WI38 (cell line): ENCODE data around the gene MLH1.

ENCODE experiments used
- H3K4me3 ChIP-seq: 2 replicates; pipeline ENCODE4 v1.5.1; 2011; ENCODE audit warnings: low read depth, mild to moderate bottlenecking, control low read depth, low read length
- CTCF ChIP-seq: IDR thresholded peaks from 2 replicates; pipeline ENCODE4 v1.5.1; 2012; ENCODE audit warnings: low read depth, mild to moderate bottlenecking, control low read depth, low read length

MLH1 gene

GRCh38 chr3:37074178-37074577 is 80.9 kb downstream of the MLH1 start:
- TF ChIP-seq CTCF = no peak
- H3K4me3 ChIP-seq = no peak overlapping the region

- no peak for TF ChIP-seq CTCF
- no peak overlapping the region for H3K4me3 ChIP-seq
Measured at GRCh38 chr3:37075955-37076354, 82.6 kb downstream of the MLH1 start.

GRCh38 chr3:37082317-37082716 is 89.0 kb downstream of the MLH1 start:
- H3K4me3 ChIP-seq = no peak overlapping the region
- no peak for TF ChIP-seq CTCF

- H3K4me3 ChIP-seq = no peak overlapping the region
- no peak for TF ChIP-seq CTCF
Measured at GRCh38 chr3:37086918-37087317, 93.6 kb downstream of the MLH1 start.

GRCh38 chr3:37087870-37088269 is 94.6 kb downstream of the MLH1 start:
- TF ChIP-seq CTCF = no peak
- H3K4me3 ChIP-seq = no peak overlapping the region

- no peak overlapping the region for H3K4me3 ChIP-seq
- TF ChIP-seq CTCF = no peak
Measured at GRCh38 chr3:37092484-37092883, 99.2 kb downstream of the MLH1 start.

GRCh38 chr3:37093481-37093880 is 100.2 kb downstream of the MLH1 start:
- no peak for TF ChIP-seq CTCF
- H3K4me3 ChIP-seq = no peak overlapping the region
